Cardiac muscle cell (in vitro differentiated cells and primary cell): ENCODE measurements around the gene MTRR. TPM values are rescaled to one million over a fixed set of nuclear protein-coding genes. Genes with fewer than 3 reads are reported as not detected.

ENCODE experiments used
- DNase-seq, 2 donors: peaks; one replicate each; pipeline versions ENCODE4 v3.0.0 to v3.0.0-alpha.2; 2010 to 2017; ENCODE audit warnings: low read depth in 1 of 2, low spot score in 1 of 2
- H3K27ac ChIP-seq: fragments of 200-600 bp; sonication (generic); 2 replicates; pipeline ENCODE4 v1.5.1; 2016
- H3K27me3 ChIP-seq: fragments of 200-600 bp; sonication (generic); 2 replicates; pipeline ENCODE4 v1.6.0; 2016; ENCODE audit warnings: control low read depth
- H3K36me3 ChIP-seq: fragments of 200-600 bp; sonication (generic); 2 replicates; pipeline ENCODE4 v1.5.1; 2016; ENCODE audit warnings: control low read depth
- H3K4me1 ChIP-seq: fragments of 200-600 bp; sonication (generic); 2 replicates; pipeline ENCODE4 v1.8.1; 2017; ENCODE audit warnings: low read depth, mild to moderate bottlenecking, mixed run types
- H3K4me3 ChIP-seq: fragments of 200-600 bp; sonication (generic); 2 replicates; pipeline ENCODE4 v1.5.1; 2016; ENCODE audit warnings: mild to moderate bottlenecking
- H3K9me3 ChIP-seq: fragments of 200-600 bp; sonication (generic); 2 replicates; pipeline ENCODE4 v1.5.1; 2017; ENCODE audit warnings: low read depth, mild to moderate bottlenecking, control low read depth
- polyA plus RNA-seq: library from polyadenylated mRNA; unstranded; fragments of >200 nt; fragmentation: Nextera tagmentation; extraction: Ambion mirVana; gene quantifications from 2 replicates; pipeline ENCODE4 v1.2.1, GENCODE V29; 2016
- total RNA-seq: library from RNA; depleted of rRNA; stranded (reverse); fragments of >200 nt; gene quantifications from 2 replicates; pipeline ENCODE4 v1.2.3, GENCODE V29; 2016
- TF ChIP-seq, protein P1 (sequence below): IDR thresholded peaks from 2 replicates; pipeline ENCODE4 v1.5.1; 2012; ENCODE audit warnings: low read depth, mild to moderate bottlenecking, low read length

Gene MTRR
- total and polyA plus RNA-seq, 2 experiments from 2014 or later = 31.7 to 34.3 TPM

DNA sequence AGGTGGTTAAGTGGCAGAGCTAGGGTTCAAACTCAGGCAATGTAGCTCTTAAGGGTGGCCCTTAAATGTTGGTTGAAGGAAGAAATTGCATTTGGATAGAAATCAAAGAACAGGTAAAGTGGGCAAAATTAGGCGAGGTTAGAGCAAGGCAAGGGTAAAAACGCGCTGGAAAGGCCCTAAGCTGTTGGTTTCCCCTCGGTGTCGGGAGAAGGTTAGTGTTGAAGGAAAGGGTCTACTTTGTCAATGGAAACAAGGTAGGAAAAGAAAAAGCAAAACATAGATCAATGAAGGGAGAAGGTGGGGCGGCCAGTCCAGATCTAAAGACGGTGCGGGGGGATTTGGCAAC lies 548 bp upstream of the MTRR start:
- TF ChIP-seq, protein P1, sequence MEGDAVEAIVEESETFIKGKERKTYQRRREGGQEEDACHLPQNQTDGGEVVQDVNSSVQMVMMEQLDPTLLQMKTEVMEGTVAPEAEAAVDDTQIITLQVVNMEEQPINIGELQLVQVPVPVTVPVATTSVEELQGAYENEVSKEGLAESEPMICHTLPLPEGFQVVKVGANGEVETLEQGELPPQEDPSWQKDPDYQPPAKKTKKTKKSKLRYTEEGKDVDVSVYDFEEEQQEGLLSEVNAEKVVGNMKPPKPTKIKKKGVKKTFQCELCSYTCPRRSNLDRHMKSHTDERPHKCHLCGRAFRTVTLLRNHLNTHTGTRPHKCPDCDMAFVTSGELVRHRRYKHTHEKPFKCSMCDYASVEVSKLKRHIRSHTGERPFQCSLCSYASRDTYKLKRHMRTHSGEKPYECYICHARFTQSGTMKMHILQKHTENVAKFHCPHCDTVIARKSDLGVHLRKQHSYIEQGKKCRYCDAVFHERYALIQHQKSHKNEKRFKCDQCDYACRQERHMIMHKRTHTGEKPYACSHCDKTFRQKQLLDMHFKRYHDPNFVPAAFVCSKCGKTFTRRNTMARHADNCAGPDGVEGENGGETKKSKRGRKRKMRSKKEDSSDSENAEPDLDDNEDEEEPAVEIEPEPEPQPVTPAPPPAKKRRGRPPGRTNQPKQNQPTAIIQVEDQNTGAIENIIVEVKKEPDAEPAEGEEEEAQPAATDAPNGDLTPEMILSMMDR = no peak
- Histone ChIP-seq H3K36me3 (peaks cover 6% of the 10 kb centered on the region), H3K27ac (no peak overlapping the region), H3K27me3 (no peaks in the 10 kb centered on the region), H3K4me3 (peak overlapping the region; percentile 96), H3K9me3 (no peaks in the 10 kb centered on the region), H3K4me1 (peaks cover 14% of the 10 kb centered on the region)
- no peak for DNase-seq

DNA sequence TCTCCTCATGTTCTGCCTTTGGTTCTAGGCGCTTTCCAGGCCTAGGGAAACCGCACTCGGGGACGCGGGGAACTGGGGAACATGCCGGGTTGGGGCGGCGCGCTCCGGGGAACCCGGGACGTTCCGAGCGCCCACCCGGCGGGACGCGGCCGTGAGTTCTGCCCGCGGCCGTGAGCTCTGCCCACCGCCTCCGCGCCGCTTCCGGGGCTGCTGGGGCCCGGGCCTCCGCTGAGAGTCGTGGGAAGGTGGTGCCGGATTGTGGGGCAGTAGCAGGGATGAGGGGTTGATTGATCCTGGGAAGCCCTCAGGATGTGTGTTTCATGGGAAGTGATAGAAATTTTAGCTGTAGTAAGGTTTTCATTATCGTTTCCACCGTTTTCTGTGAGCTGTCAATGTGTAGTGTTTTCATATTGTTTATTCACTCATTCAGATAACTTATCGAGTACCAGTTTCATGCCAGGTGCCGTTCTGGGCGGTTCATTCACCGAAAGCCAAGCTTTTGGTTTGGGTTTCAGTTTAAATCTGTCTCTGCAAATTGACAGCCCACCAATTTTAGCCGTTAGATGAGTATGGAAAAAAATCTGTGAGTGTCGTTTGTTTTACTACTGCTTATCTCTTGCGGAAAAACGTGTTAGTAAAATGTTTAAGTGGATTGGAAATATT lies 657 bp downstream of the MTRR start:
- TF ChIP-seq, protein P1 = no peak
- DNase-seq = peak in 1 of 2 donors; percentile 19

DNA sequence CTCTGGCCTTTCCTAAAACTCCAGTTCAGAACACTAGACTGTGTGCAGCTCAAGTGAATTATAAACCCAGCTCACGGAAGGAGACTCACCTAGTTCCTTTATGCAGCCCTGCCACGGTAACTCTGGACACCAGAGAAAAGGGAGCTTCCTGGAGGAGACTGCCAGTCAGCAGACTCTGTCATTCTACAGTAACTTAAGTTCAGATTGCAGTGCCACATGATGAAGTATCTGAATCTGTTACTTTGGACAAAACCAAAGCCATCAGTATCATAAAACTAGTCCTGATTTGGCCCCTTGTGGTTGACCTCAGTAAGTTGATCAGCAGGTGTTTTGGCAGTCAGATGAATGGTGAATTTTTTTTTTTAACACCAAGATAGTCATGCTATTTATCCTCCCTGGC lies 2.7 kb downstream of the MTRR start:
- Histone ChIP-seq H3K4me3 (no peak overlapping the region), H3K27me3 (no peaks in the 10 kb centered on the region), H3K9me3 (no peaks in the 10 kb centered on the region), H3K36me3 (peaks cover 21% of the 10 kb centered on the region), H3K27ac (no peak overlapping the region), H3K4me1 (peaks cover 14% of the 10 kb centered on the region)
- TF ChIP-seq, protein P1 = no peak
- DNase-seq = no peak

More for the DNA sequence above, 657 bp downstream of the MTRR start:
- H3K27me3 ChIP-seq = no peaks in the 10 kb centered on the region
- peaks cover 14% of the 10 kb centered on the region for H3K4me1 ChIP-seq
- H3K36me3 ChIP-seq = peaks cover 3% of the 10 kb centered on the region
- no peaks in the 10 kb centered on the region for H3K9me3 ChIP-seq
- H3K4me3 ChIP-seq = peak overlapping the region; percentile 96
- H3K27ac ChIP-seq = peak overlapping the region; percentile 75

DNA sequence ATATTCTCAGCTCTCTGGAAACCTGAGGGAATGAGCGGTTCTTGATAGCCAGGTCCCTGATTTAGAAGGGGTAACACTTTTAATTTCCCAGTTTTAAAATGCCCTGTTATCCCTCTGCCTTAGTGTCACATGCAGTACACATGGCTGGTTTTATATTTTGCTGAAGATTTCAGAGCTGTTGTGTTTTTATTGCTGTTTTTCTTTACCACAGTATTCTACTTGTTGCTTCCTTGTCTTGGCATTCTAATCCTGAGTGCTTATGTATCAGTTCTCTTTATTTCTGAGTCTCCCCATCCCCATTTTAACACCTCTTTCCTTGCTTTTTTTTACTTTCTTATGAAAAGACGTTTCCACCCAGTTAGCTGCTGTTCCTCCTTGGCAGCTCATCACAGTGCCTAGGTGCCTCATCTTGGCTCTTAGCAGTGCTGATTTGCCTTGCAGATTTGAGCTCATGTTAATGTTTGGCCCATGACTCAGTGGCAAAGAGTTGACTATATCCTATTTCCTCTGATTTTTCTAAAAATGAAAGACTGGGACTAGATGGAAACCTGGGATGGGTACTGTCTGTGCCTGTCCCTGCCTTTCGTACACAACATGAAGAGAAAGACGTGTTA lies 3.7 kb downstream of the MTRR start:
- H3K4me3 ChIP-seq = no peak overlapping the region
- H3K27me3 ChIP-seq = no peaks in the 10 kb centered on the region
- TF ChIP-seq, protein P1 = no peak
- DNase-seq = no peak
- peaks cover 25% of the 10 kb centered on the region for H3K36me3 ChIP-seq
- no peaks in the 10 kb centered on the region for H3K9me3 ChIP-seq
- no peak overlapping the region for H3K27ac ChIP-seq
- peaks cover 13% of the 10 kb centered on the region for H3K4me1 ChIP-seq

DNA sequence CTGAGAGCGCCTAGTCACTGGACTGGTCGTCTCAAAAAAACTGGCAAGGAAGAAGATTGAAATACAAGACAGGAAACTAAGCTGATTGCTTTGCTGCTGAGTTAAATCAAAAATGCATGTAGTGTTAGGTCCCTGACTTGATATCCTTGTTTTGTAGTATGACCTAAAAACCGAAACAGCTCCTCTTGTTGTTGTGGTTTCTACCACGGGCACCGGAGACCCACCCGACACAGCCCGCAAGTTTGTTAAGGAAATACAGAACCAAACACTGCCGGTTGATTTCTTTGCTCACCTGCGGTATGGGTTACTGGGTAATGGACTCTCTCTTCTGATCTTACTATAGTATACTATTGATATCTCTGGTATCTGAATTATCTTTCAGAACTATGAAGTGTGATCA lies 4.3 kb downstream of the MTRR start:
- Histone ChIP-seq H3K9me3 (no peaks in the 10 kb centered on the region), H3K36me3 (peaks cover 29% of the 10 kb centered on the region), H3K27me3 (no peaks in the 10 kb centered on the region), H3K27ac (no peak overlapping the region), H3K4me1 (peaks cover 8% of the 10 kb centered on the region), H3K4me3 (no peak overlapping the region)
- TF ChIP-seq, protein P1 = no peak
- no peak for DNase-seq
